IMR-90 (cell line): ENCODE measurements around the gene ITPR3. TPM values are rescaled to one million over a fixed set of nuclear protein-coding genes. Genes with fewer than 3 reads are reported as not detected.

Experiments used
- ATAC-seq: fragments of 200-7000 bp; cut with Tn5 transposase; 2 replicates; pipeline ENCODE4 v1.9.1; 2020; ENCODE audit warnings: low read depth, mild to moderate bottlenecking, moderate library complexity
- BruUV-seq: library from RNA; stranded (reverse); fragments of 400-500 nt; replicated peaks from 2 replicates; lab custom pipeline; 2021; lab: Mats Ljungman, UMichigan
- CTCF ChIA-PET: fragments of 300-600 bp; formaldehyde crosslinking; extraction: SDS; loops from one replicate; lab custom pipeline; 2021; ENCODE audit warnings: antibody characterized with exemption; lab: Yijun Ruan, JAX
- POLR2A ChIA-PET: fragments of 300-600 bp; sonication (Branson Sonifier 250); formaldehyde crosslinking; loops from one replicate; lab custom pipeline; 2022; ENCODE audit warnings: antibody characterized with exemption; ENCODE audit not compliant: unreplicated experiment; lab: Charles Lee
- DNase-seq: peaks from one replicate; pipeline ENCODE4 v3.0.0; 2013
- H2AFZ ChIP-seq: replicated peaks from 2 replicates; pipeline ENCODE3; 2013; ENCODE audit warnings: low read length, mild to moderate bottlenecking; ENCODE audit not compliant: poor library complexity
- H2AK5ac ChIP-seq: 2 replicates; pipeline ENCODE4 v1.6.1; 2013; ENCODE audit warnings: low read depth, low read length, inconsistent platforms
- H2AK9ac ChIP-seq: replicated peaks from 2 replicates; pipeline ENCODE3; 2013; ENCODE audit warnings: mild to moderate bottlenecking, low read depth, low read length, moderate library complexity; ENCODE audit not compliant: poor library complexity
- H2BK120ac ChIP-seq: 2 replicates; pipeline ENCODE4 v1.6.1; 2013; ENCODE audit warnings: low read depth, low read length, inconsistent platforms
- H2BK15ac ChIP-seq: 3 replicates; pipeline ENCODE4 v1.6.1; 2013; ENCODE audit warnings: low read depth, low read length, inconsistent platforms
- H2BK20ac ChIP-seq: 2 replicates; pipeline ENCODE4 v1.6.1; 2013; ENCODE audit warnings: low read depth, mild to moderate bottlenecking, inconsistent platforms, low read length, moderate library complexity
- H2BK5ac ChIP-seq: 2 replicates; pipeline ENCODE4 v1.6.1; 2013; ENCODE audit warnings: mild to moderate bottlenecking, low read depth, low read length, inconsistent platforms; ENCODE audit not compliant: poor library complexity, severe bottlenecking
- H3K14ac ChIP-seq: replicated peaks from 2 replicates; pipeline ENCODE4 v1.6.1; 2013; ENCODE audit warnings: low read depth, low read length, inconsistent platforms
- H3K18ac ChIP-seq: 2 replicates; pipeline ENCODE4 v1.6.1; 2013; ENCODE audit warnings: low read depth, low read length, control low read depth
- H3K23ac ChIP-seq: 2 replicates; pipeline ENCODE4 v1.6.1; 2013; ENCODE audit warnings: low read depth, low read length, inconsistent platforms
- H3K27ac ChIP-seq: 2 replicates; pipeline ENCODE4 v1.5.1; 2013; ENCODE audit warnings: mild to moderate bottlenecking, control low read depth, low read length; ENCODE audit not compliant: insufficient read depth
- H3K27me3 ChIP-seq: 2 replicates; pipeline ENCODE4 v1.6.1; 2013; ENCODE audit warnings: low read length; ENCODE audit not compliant: control insufficient read depth, insufficient read depth
- H3K36me3 ChIP-seq: 2 replicates; pipeline ENCODE4 v1.6.1; 2013; ENCODE audit warnings: low read length, mixed read lengths; ENCODE audit not compliant: control insufficient read depth, insufficient read depth
- H3K4ac ChIP-seq: 2 replicates; pipeline ENCODE4 v1.6.1; 2013; ENCODE audit warnings: low read depth, low read length, inconsistent platforms
- H3K4me1 ChIP-seq: 2 replicates; pipeline ENCODE4 v1.6.1; 2013; ENCODE audit warnings: low read length, mixed read lengths; ENCODE audit not compliant: control insufficient read depth, insufficient read depth
- H3K4me2 ChIP-seq: 2 replicates; pipeline ENCODE4 v1.6.1; 2013; ENCODE audit warnings: low read depth, mild to moderate bottlenecking, control low read depth, low read length, moderate library complexity
- H3K4me3 ChIP-seq: 2 replicates; pipeline ENCODE4 v1.5.1; 2013; ENCODE audit warnings: low read depth, mild to moderate bottlenecking, control low read depth, low read length, moderate library complexity; ENCODE audit not compliant: insufficient read depth
- H3K56ac ChIP-seq: 2 replicates; pipeline ENCODE4 v1.6.1; 2013; ENCODE audit warnings: low read length, inconsistent platforms; ENCODE audit not compliant: insufficient read depth; ENCODE audit errors: extremely low read depth
- H3K79me1 ChIP-seq, 2 experiments: 2 replicates each; pipeline ENCODE4 v1.6.1; 2013; ENCODE audit warnings: low read length in 2 of 2, inconsistent platforms in 1 of 2, low read depth in 1 of 2
- H3K9ac ChIP-seq: 2 replicates; pipeline ENCODE4 v1.6.1; 2013; ENCODE audit warnings: low read depth, low read length, control low read depth
- H3K9me1 ChIP-seq: 2 replicates; pipeline ENCODE4 v1.6.1; 2013; ENCODE audit warnings: low read length, inconsistent platforms; ENCODE audit not compliant: insufficient read depth
- H3K9me3 ChIP-seq: 2 replicates; pipeline ENCODE4 v1.6.1; 2013; ENCODE audit warnings: low read length; ENCODE audit not compliant: control insufficient read depth, insufficient read depth
- H4K20me1 ChIP-seq: 2 replicates; pipeline ENCODE4 v1.6.1; 2013; ENCODE audit warnings: low read length, inconsistent platforms; ENCODE audit not compliant: insufficient read depth
- H4K5ac ChIP-seq: 2 replicates; pipeline ENCODE4 v1.6.1; 2013; ENCODE audit warnings: mild to moderate bottlenecking, low read depth, low read length, control low read depth
- H4K8ac ChIP-seq, 2 experiments: 2 replicates each; pipeline ENCODE4 v1.6.1; 2013; ENCODE audit warnings: low read depth in 2 of 2, low read length in 2 of 2, control low read depth in 1 of 2, inconsistent platforms in 1 of 2
- H4K91ac ChIP-seq: 2 replicates; pipeline ENCODE4 v1.6.1; 2013; ENCODE audit warnings: low read depth, low read length, inconsistent platforms; ENCODE audit not compliant: insufficient read depth
- CEBPB ChIP-seq: IDR thresholded peaks from 2 replicates; pipeline ENCODE4 v1.6.1; 2012; ENCODE audit warnings: low read depth, low read length, improper control_type of control experiment
- CHD1 ChIP-seq: IDR thresholded peaks from 2 replicates; pipeline ENCODE4 v1.6.1; 2012; ENCODE audit warnings: low read depth, low read length, improper control_type of control experiment
- MAFK ChIP-seq: IDR thresholded peaks from 2 replicates; pipeline ENCODE4 v1.6.1; 2012; ENCODE audit warnings: low read depth, low read length, improper control_type of control experiment
- WGBS, 2 experiments: methylation state at CpG; one replicate each; pipeline versions ENCODE4 v1.1.5 to v1.1.7; 2013; ENCODE audit warnings: missing lambda C conversion rate in 2 of 2; ENCODE audit not compliant: insufficient read length in 1 of 2; ENCODE audit errors: extremely low coverage in 2 of 2; 5-methylcytosine and 5-hydroxymethylcytosine counted together
- dilution Hi-C: fragments of 300-500 bp; cut with HindIII; formaldehyde crosslinking; loops from one replicate; pipeline ENCODE4 v1.14.3; 2018; ENCODE audit warnings: low sequenced_read_pairs; ENCODE audit not compliant: unreplicated experiment
- in situ Hi-C: fragments of 300-500 bp; cut with MboI; formaldehyde crosslinking; loops from 3 replicates; pipeline ENCODE4 v1.14.3; 2019; ENCODE audit warnings: low sequenced_read_pairs, inconsistent platforms, mixed read lengths
- intact Hi-C: fragments of 100-400 bp; cut with micrococcal nuclease; formaldehyde crosslinking; loops from 2 replicates; pipeline ENCODE4 v1.10.0; 2022
- polyA plus RNA-seq, 3 experiments: library from polyadenylated mRNA; depleted of rRNA; stranded (reverse); fragments of >200 nt; gene quantifications; 2 replicates each; pipeline ENCODE4 v1.2.3, GENCODE V29; 2012; ENCODE audit warnings: low replicate concordance in 1 of 3
- total RNA-seq: library from RNA; depleted of rRNA; stranded (reverse); fragments of >200 nt; gene quantifications from 2 replicates; pipeline ENCODE4 v1.2.3, GENCODE V29; 2012
- TF ChIP-seq, protein P1 (sequence below): conservative IDR thresholded peaks from 2 replicates; pipeline ENCODE4 v1.5.1; 2012; ENCODE audit warnings: mild to moderate bottlenecking, low read depth, low read length, improper control_type of control experiment

Gene ITPR3
- total and polyA plus RNA-seq, 2 of the 4 experiments (the other 2 are of a cell fraction) = 1.6 to 3.7 TPM

GRCh38 chr6:33714385-33715040, 93.4 kb downstream of the ITPR3 start:
- Histone ChIP-seq H2AFZ (no peak overlapping the region), H3K56ac (no peak overlapping the region), H3K4ac (no peak overlapping the region), H3K9me3 (no peaks in the 10 kb centered on the region), H3K4me3 (no peak overlapping the region), H4K8ac (no peak overlapping the region), H3K14ac (no peak overlapping the region), H3K23ac (no peak overlapping the region), H3K27ac (no peak overlapping the region), H4K91ac (no peak overlapping the region), H2BK20ac (no peak overlapping the region), H2BK120ac (no peak overlapping the region), H3K4me1 (peaks cover 5% of the 10 kb centered on the region), H4K5ac (no peak overlapping the region), H3K79me1 (peaks cover 16 to 19% of the 10 kb centered on the region in 2 experiments), H2BK5ac (no peak overlapping the region), H3K9me1 (peaks cover 8% of the 10 kb centered on the region), H3K18ac (no peak overlapping the region), H3K36me3 (peaks cover 4% of the 10 kb centered on the region), H3K9ac (no peak overlapping the region), H2BK15ac (no peak overlapping the region), H3K4me2 (no peak overlapping the region), H4K20me1 (no peaks in the 10 kb centered on the region), H2AK5ac (no peak overlapping the region), H3K27me3 (peaks cover 27% of the 10 kb centered on the region), H2AK9ac (no peak overlapping the region)
- in situ Hi-C loops = loop anchor here (10.0 kb wide), 1 partner anchor 440 kb away; no protein-coding TSS in a partner anchor
- ATAC-seq (no peak), DNase-seq (no peak)
- no peak for TF ChIP-seq MAFK
- TF ChIP-seq CEBPB = no peak
- no peak for TF ChIP-seq CHD1
- TF ChIP-seq, protein P1, sequence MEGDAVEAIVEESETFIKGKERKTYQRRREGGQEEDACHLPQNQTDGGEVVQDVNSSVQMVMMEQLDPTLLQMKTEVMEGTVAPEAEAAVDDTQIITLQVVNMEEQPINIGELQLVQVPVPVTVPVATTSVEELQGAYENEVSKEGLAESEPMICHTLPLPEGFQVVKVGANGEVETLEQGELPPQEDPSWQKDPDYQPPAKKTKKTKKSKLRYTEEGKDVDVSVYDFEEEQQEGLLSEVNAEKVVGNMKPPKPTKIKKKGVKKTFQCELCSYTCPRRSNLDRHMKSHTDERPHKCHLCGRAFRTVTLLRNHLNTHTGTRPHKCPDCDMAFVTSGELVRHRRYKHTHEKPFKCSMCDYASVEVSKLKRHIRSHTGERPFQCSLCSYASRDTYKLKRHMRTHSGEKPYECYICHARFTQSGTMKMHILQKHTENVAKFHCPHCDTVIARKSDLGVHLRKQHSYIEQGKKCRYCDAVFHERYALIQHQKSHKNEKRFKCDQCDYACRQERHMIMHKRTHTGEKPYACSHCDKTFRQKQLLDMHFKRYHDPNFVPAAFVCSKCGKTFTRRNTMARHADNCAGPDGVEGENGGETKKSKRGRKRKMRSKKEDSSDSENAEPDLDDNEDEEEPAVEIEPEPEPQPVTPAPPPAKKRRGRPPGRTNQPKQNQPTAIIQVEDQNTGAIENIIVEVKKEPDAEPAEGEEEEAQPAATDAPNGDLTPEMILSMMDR = no peak
- intact Hi-C loops = no loop called here
- CTCF ChIA-PET = interaction anchor here (1.5 kb wide), 1 partner anchor 10 kb away, joined by 3 read pairs; no protein-coding TSS in a partner anchor
- dilution Hi-C loops = no loop called here
- BruUV-seq = no TSS peak
- POLR2A ChIA-PET = no interaction called here
- WGBS, 2 experiments = no CpG with 5 or more reads among the region's 7 CpGs
